IPS DF 4.7 (cell line): ENCODE measurements around the gene PLAAT5.

ENCODE experiments used
- DNase-seq: peaks from one replicate; pipeline ENCODE4 v3.0.0-alpha.2; 2013; ENCODE audit warnings: low spot score; ENCODE audit errors: extremely low read depth

Gene PLAAT5

DNA sequence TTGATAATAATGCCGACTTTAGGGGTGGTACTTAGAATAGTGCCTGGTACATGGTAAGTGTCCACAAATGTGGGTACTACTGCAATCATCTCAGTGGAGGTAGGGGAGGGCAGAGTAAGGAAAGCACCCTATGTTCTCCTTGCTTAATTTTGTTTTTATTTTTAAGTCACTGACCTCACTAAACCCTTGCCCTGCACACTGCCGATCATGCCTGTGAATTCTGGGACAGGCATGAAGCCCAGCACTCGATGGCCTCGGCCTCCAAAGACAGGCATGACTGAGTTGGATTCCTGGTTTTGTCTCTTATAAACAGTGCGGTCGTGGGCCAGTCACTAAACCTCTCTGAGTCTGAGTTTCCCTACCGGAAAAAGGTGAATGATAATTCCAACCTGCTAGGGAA is 21.8 kb upstream of the PLAAT5 start:
- DNase-seq, result no peak

DNA sequence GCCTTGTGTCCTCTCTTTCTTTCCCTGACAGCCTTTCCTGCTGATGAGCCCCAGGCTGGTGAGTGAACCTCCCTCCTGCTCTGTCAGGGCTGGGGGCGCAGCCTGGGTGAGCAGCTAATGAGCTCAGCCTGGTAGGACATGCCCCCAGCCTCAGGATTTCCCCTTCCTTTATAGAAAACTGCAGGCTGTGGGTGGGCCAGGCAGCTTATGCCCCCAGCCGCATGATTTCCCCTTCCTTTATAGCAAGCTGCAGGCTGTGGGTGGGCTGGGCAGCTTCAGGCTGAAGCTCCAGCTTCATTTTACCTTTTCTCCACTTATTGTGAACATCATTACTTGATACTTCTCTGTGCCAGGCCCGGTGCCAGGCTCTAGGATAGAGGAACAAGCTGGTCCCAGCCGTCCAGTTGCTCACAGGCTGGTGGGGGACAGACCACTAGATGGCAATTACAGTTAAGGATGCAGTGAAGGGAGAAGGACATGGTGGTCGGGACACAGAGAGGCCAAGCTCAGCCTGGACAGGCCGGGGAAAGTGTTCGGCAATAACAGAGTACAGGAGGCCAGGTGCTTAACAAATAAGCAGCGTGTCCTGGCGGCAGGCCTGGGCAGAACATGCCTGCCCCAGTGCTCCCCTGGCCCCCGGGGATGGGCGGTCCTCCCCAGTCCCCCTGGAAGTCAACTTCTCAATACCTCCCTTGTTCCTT is 20.2 kb upstream of the PLAAT5 start:
- DNase-seq, result no peak

DNA sequence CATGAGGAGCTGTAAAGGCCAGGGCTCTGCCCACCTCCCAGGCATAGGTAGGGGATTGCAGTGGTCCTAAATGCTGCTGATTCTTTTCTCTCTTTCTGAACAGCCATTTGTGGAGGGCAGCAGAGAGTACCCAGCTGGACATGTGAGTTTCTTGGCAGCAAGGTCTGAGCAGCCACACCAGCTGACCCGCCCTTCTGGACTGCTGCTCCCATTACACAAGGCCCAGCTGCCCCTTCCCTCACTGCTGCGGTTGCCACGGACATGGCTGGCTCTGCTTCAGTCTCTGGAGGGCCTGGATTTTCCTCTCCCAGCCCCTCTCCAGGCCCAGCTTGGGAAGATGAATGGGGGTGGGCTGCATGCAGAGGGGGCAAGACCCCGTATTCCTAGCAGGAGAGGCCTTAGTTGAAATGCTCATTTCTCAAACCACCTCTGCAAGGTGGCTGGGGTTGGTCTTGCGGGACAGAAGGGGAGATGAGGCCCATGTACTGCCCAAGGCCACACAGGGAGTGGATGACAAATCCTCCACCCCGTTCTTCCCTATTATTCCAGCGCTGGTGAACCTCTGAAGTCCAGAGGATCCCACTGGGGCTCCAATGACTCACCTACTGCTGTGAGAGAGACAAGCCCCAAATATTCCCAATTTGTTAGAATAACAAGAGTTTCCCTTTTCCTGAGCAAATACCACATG is 19.5 kb upstream of the PLAAT5 start:
- DNase-seq, result no peak

DNA sequence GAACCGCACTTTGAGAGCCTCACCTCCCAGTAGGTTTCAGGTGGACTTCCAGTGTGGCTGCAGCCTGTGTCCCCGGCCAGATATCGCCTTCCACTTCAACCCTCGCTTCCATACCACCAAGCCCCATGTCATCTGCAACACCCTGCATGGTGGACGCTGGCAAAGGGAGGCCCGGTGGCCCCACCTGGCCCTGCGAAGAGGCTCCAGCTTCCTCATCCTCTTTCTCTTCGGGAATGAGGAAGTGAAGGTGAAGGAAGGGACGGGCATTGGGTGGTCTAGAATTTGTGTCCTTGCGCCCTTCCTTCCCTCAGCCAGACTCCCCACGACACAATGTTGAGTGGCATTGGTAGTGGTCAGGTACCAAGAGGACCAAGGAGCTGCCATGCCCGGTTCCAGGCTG is 17.8 kb upstream of the PLAAT5 start:
- DNase-seq, result no peak

DNA sequence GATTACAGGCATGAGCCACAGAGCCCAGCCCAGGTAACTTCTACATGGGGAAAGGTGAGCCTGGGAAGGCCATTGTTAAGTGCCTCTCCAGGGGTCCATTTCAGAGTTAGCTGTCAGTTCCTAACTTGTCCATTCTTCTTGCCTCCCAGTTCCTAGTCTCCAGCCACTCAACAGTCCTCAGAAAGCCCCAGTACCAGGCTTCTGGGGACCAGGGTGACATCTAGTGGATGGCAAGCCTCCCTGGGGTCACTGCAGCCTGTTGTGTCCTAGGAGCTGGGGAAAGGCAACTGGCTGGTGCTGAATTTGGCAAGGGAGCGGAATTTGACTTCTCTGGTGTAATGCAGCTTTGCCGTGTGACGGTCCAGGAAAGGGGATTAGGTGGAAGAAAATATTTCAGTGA is 17.0 kb upstream of the PLAAT5 start:
- no peak for DNase-seq

DNA sequence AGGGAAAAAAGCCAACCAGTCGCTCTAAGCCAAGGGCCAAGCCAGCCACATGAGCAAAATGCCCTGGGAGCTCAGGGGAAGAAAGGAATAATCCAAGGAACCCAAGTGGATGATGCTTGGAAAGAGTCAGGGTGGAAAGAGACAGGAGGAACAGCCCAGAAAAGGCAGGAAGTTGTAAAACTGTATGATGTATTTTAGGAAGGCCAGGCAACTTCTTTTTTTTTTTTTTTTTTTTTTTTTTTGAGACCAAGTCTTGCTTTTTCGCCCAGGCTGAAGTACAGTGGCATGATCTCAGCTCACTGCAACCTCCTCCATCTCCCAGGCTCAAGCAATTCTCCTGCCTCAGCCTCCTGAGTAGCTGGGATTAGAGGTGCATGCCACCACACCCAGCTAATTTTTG is 16.5 kb upstream of the PLAAT5 start:
- no peak for DNase-seq

DNA sequence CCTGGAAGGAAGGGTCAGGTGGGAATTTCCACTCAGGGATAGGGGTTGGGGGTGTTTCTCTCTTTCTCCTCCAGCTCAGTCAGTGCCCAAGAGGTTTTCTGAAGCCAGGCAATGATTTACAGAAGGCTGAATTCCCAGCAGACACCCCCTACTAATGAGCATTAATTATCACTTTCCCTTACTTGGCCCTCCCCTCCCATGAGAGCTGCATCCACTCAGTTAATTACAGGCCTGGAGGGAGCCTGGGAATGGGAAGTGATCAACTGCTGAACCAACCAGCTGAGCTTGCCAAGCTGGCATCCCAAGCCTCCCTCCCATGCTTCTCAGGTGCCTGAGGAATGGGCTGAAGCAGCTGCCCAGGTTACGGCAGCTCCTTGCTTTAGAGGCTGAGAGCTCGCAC is 15.9 kb upstream of the PLAAT5 start:
- no peak for DNase-seq

DNA sequence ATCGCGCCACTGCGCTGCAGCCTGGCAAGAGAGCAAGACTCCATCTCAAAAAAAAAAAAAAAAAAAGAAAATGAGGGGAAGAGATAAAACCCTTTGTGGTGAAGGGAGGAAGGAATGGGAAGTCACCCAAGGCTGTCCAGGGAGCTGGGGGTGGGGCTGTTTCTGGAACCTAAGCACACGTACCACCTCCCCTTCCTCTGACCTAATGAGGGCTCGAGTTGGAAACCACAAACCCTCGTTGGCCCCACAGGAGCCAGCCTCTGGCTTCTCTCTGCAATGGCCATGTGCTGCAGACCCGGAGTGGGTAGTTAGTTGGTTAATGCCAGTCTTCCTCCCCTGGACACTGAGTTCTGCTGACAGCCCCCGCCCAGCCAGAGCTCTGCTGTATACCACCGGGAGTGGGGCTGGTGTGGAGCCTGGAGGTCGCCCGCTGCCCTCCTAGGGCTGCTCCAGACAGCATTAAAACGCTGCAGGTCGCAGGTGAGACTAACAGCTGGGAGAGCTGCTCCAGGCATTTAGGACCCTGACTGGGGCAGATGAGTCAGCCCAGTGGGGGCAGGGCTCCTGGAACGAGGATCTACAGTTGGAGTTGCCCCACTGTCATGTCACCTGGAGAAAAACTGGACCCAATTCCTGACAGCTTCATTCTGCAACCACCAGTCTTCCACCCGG is 15.0 kb upstream of the PLAAT5 start, which contains the start of gene LGALS12:
Gene LGALS12, plus strand, starts transcription at position 228 of the 672 bp plus-strand sequence. Its CDS starts 375 bp downstream, at position 603.
- DNase-seq, result no peak

DNA sequence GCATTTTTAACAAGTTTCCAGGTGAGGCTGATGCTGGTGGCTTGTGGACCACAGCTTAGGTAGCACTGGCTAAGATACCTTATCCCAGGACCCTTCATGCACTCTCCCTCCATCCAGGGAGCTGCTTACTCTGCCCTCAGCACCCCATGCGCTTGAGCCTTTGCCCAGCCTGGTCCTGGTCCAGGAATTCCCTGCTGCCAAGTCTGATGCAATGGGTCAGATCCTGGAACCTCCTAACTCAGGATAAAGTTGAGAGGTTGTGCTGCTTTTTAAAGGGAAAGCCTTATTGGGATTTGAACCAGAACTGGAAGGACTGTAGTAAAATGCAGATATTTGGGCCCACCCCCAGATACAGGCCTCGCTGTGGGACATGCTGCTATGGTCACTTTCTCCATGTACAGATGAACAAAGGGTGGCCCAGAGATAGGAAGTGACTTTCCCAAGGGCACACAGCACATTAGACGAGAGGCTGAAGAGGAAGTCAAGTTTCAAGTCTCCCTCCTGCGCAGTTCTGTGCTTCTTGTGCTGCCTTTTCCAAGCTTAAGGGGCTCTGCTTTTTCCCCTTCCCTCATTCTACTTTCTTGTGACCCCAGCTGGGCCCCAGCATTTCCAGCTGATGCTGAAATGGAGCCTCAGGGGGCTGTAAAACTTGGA is 14.1 kb upstream of the PLAAT5 start:
- no peak for DNase-seq

DNA sequence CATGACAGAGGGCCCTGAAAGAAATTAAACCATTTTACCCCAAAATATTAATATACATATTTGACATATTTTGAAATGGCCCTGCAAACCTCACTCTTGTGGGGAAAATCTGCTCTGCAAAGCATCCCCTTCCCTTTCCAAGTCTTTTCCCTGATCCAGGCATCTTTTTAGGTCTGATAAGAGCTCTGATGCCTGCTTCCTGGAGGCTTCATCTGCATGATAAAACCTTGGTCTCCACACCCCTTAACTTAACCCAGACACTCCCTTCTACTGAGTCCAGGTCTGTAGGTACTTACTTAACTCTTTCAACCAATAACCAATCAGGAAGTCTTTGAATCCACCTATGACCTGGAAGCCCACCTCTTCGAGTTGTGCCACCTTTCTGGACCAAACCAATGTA is 13.1 kb upstream of the PLAAT5 start:
- DNase-seq, result no peak

DNA sequence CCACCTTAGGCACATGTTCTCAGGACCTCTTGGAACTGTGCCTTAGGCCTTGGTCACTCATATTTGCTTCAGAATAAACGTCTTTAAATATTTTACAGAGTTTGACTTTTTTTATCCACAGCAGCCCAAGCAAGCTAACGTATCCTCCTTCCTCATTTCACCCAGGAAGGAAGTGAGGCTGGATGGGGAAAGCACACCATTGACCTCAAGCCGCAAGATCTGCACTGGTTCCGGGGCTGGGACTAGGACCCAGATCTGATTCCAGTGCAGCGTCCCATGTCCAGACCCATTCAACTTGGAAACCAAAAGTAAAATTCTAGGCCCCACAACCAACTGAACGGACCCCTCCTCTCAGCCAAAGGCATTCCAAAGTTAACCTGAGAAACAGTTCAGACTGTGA is 12.5 kb upstream of the PLAAT5 start:
- no peak for DNase-seq

DNA sequence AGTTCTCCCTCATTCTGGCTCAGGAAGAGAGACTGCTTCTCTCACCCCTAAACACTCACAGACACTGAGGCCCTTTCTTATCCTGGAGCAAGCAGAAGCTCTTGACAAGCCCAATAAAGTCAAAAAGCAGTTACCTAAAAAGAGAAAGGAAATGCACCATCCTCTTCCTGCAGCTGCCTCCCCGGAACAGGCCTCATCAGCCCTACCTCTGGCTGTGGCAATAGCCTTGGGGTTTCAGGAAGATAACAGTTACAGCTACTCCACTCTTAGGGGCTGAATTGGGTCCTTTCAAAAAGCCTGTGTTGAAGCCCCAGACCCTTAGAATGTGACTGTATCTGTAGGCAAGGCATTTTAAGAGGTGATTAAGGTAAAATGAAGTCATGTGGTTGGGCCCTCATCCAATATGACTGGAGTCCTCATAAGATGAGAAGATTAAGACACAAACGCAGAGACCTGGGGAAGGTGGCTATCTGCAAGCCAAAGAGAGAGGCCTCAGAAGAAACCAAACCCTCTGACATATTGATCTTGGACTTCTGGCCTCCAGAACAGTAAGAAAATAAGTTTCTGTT is 11.4 kb upstream of the PLAAT5 start:
- DNase-seq, result no peak

DNA sequence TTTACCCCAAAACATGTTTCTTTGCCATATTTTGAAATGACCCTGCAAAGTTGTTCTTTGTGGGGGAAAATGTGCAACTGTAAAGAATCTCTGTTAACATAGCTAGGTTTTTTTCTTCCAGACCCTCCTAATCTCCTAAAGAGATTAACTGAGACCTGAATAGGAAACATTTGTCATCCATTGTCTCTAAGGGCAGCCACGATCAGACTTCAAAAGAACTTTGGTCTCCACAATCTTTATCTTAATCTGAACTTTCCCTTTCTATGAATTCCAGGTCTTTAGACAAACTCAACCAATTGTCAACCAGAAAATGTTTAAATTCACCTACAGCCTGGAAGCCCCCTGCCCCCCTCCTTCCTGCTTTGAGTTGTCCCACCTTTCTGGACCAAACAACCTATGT is 10.3 kb upstream of the PLAAT5 start:
- no peak for DNase-seq

DNA sequence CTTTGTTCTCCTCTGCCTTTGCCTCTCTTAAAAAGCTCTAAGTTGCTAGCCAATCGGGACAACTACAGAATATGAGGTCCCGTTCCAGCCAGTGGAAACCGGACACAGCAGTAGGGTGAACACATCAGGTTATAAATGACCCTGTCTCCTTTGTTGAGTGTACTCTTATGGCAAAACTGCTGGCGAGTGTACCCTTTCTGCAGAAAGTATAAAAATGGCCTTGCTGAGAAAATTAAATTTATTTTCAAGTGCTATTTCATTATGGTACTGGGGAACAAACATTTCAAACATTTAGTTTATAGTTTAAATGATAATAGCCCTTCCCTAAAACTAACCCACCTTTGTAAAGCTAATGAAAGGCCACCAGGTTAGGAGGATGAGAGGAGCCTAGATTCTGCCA is 8.9 kb upstream of the PLAAT5 start:
- no peak for DNase-seq

DNA sequence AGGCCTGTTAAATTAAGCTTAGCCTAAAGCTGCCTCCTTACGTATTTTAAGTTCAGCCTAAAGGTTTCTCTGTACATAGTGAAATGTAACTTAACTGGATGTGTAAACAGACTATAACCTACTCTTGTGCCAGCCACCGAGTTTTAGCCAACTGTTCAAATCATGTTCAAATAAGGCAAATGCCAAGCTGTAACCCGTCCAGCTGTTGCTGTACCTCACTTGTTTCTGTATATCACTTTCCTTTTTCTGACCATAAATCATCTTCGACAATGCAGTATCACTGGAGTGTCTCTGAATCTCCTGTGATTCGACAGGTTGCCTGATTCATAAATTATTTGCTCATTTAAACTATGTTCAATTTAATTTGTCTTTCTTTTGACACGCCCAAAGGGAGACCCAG is 4.0 kb upstream of the PLAAT5 start:
- DNase-seq, result no peak

DNA sequence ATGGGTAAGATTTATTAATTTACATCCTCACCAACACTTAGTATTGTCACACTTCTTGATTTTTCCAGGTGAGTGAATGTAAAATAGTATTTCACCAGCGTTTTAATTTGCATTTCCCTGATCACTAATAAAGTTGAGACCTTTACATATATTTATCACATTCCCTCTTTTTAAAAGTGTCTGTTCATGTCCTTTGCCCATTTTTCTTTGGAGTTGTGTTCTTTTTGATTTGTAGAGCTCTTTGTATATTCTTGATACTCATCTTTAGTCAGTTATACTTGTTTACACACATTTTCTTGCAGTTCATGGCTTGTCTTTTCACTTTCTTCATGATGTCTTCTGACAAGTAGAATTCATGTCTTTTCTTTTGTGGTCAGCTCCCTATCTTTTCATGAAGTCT is 2.2 kb upstream of the PLAAT5 start:
- DNase-seq, result no peak

DNA sequence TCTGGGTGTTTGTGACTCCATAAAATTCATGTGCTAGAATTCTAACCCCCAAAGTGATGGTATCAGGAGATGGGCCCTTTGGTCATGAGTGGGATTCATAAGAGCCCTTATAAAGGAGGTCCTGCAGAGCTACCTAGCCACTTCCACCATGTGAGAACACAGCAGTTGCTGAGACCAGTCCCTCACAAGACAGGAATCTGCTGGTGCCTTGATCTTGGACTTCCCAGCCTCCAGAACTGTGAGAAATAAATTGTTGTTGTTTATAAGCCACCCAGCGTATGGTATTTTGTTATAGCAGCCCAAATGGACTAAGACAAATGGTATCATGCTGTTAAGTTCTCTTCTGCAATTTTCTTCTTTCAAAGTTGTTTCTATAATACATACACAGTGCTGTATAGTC is 1.5 kb upstream of the PLAAT5 start:
- DNase-seq, result no peak

DNA sequence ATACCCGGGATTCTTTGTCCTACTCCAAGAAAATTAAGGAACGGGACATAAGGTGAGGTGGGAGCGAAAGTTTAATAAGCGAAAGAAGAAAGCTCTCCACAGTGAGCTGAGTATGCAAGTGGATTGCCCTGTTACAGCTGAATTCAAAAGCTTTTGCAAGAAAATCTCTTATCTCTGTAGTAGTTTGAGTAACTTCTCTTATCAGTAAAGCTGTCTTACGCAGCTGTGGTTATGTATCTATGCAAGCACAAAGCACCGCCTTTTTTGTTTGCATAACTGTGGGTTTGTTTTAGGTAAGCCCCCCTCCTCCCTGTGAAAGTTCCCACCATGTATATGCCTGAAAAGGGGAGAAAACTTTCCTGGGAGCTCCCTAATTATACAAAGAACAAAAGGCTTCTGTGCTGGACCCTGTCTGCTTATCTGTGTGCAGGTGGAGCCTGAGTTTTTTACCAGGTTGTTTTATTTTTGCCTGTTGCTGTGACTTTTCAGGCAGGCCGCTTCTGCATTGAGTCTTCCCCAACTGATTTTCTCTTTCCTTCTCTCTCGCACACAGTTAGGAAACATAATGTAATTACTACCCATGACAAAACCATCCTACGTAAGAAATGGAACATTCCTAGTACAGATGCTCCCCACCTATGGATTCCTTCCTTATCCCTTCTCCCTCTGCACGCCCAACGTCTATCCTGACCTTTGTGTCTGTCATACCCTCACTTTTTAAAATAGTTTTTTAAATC is 837 bp upstream of the PLAAT5 start:
- no peak for DNase-seq

DNA sequence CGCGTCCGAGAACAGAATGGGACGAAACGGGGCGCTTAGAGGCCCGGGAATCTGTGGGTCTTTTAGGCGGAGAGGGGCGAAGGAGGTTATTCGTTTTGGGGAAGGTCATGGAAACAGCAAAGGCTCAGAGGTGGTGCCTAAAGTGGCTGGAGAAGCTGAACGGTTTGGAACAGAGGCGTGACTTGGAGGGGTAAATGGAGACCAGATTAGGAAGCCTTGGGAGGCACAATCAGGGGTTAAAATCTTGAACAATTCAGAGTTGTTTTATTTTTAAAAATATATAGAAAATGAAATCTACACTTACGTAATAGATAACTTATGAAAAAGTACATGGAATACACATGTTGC is 247 bp upstream of the PLAAT5 start:
- no peak for DNase-seq

DNA sequence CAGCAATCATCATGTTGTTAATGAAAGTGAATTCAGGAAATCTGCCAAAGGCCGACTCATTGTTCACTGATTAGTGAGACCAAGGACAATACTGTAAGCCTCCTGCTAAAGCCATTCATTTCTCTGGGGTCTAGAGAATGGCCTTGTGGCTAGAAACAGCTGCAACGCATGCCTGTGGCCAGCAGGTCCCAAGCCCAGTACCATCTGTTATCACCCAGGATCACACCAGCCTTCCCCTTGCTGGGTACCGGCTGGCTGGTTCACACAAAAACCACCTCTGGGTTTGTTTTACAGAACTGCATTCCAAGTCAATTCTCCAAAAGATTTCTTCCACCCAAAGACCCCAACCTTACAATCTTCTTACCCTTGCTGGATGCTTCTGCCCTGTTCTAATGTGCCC is 1.1 kb downstream of the PLAAT5 start:
- DNase-seq, result no peak

DNA sequence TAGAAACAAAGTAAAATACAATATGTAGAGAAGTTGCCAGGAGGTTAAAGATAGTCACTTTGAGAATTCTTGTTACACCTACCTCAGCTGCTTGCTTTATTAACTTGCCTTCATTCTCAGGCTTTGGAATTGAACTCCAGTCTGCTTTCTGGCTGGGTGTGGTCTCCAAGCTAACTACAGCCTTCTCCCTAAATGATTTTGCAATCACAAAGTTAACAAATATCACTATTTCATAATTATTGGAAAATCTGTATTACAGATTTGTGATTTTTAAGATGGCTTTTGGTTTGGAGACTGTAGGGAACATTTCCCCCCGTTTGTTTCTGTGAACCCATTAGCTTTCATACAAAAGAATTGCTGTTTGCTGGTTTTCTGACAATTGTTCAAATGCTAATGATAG is 2.2 kb downstream of the PLAAT5 start:
- no peak for DNase-seq
